Hippocampal formation (tissue), 2 donors: Measurements from ENCODE around the gene TLE3.
"Not testable (repeated sequence)": the region's sequence is repeated elsewhere in the genome, so short reads cannot be mapped to it uniquely, and the experiment has no call there.

Experiments used
- DNase-seq, 2 donors: peaks; one replicate each; lab custom pipeline; 2025; lab: John Stamatoyannopoulos, UW

TLE3 gene

GRCh38 chr15:70097321-70098152, at the start of gene TLE3:
Gene TLE3, minus strand, starts transcription at chr15:70097917. Its CDS starts 1,119 bp downstream, at chr15:70096798.
- DNase-seq, result peak; percentile 96 to 98

GRCh38 chr15:70147178-70147760, 49.6 kb upstream of the TLE3 start:
- no peak for DNase-seq

GRCh38 chr15:70146771-70147170, 49.1 kb upstream of the TLE3 start:
- no peak for DNase-seq

- no peak for DNase-seq
Measured at GRCh38 chr15:70146162-70146561, 48.4 kb upstream of the TLE3 start.

GRCh38 chr15:70145261-70145660, 47.5 kb upstream of the TLE3 start:
- DNase-seq, result no peak

- DNase-seq, result no peak
Measured at GRCh38 chr15:70142322-70143191, 44.8 kb upstream of the TLE3 start.

GRCh38 chr15:70142072-70142321, 44.3 kb upstream of the TLE3 start:
- no peak for DNase-seq

GRCh38 chr15:70141376-70142071, 43.8 kb upstream of the TLE3 start:
- DNase-seq, result no peak

- no peak for DNase-seq
Measured at GRCh38 chr15:70140543-70141375, 43.0 kb upstream of the TLE3 start.

GRCh38 chr15:70140025-70140542, 42.4 kb upstream of the TLE3 start:
- no peak for DNase-seq

GRCh38 chr15:70137967-70138366, 40.2 kb upstream of the TLE3 start:
- no peak for DNase-seq

- not testable (repeated sequence) for DNase-seq
Measured at GRCh38 chr15:70137021-70137420, 39.3 kb upstream of the TLE3 start.

GRCh38 chr15:70133781-70134421, 36.2 kb upstream of the TLE3 start:
- no peak for DNase-seq

- no peak for DNase-seq
Measured at GRCh38 chr15:70133296-70133695, 35.6 kb upstream of the TLE3 start.

GRCh38 chr15:70132571-70132970, 34.9 kb upstream of the TLE3 start:
- no peak for DNase-seq

- no peak for DNase-seq
Measured at GRCh38 chr15:70132139-70132538, 34.4 kb upstream of the TLE3 start.

- DNase-seq, result no peak
Measured at GRCh38 chr15:70128414-70129140, 30.9 kb upstream of the TLE3 start.

- DNase-seq, result no peak
Measured at GRCh38 chr15:70127770-70128413, 30.2 kb upstream of the TLE3 start.

- no peak for DNase-seq
Measured at GRCh38 chr15:70127288-70127746, 29.6 kb upstream of the TLE3 start.
